DND-41 (cell line): ENCODE results near the gene DNLZ.

ENCODE experiments used
- ATAC-seq: fragments of 200-7000 bp; cut with Tn5 transposase; 3 replicates; pipeline ENCODE4 v1.9.1; 2021; ENCODE audit warnings: low read depth; ENCODE audit not compliant: insufficient read depth
- DNase-seq: peaks from one replicate; pipeline ENCODE4 v3.0.0-alpha.2; 2020
- H2AFZ ChIP-seq: 2 replicates; pipeline ENCODE4 v1.6.0; 2012; ENCODE audit warnings: low read depth, low read length
- H3K27ac ChIP-seq: 2 replicates; pipeline ENCODE4 v1.5.1; 2012; ENCODE audit warnings: low read length, inconsistent platforms
- H3K27me3 ChIP-seq: fragments of 200-600 bp; sonication (generic); 2 replicates; pipeline ENCODE4 v1.6.0; 2012; ENCODE audit warnings: low read length, mild to moderate bottlenecking, inconsistent platforms; ENCODE audit not compliant: insufficient read depth, poor library complexity
- H3K36me3 ChIP-seq: 2 replicates; pipeline ENCODE4 v1.5.1; 2012; ENCODE audit warnings: low read length, inconsistent platforms; ENCODE audit not compliant: insufficient read depth
- H3K4me1 ChIP-seq: 2 replicates; pipeline ENCODE4 v1.5.1; 2012; ENCODE audit warnings: mild to moderate bottlenecking, low read length; ENCODE audit not compliant: insufficient read depth
- H3K4me2 ChIP-seq: 2 replicates; pipeline ENCODE4 v1.6.0; 2012; ENCODE audit warnings: mild to moderate bottlenecking, moderate library complexity, low read length, inconsistent platforms; ENCODE audit not compliant: insufficient read depth
- H3K4me3 ChIP-seq, 2 experiments: fragments of 200-600 bp in 1 of 2; shearing (Covaris generic) in 1 of 2; 2 replicates each; pipeline ENCODE4 v1.5.1; 2012 to 2016; ENCODE audit warnings: inconsistent platforms in 2 of 2, low read length in 2 of 2, mild to moderate bottlenecking in 2 of 2, low read depth in 1 of 2, moderate library complexity in 1 of 2
- H3K79me2 ChIP-seq: 2 replicates; pipeline ENCODE4 v1.6.0; 2012; ENCODE audit warnings: low read length, inconsistent platforms; ENCODE audit not compliant: insufficient read depth
- H3K9ac ChIP-seq: 2 replicates; pipeline ENCODE4 v1.6.0; 2012; ENCODE audit warnings: low read depth, mild to moderate bottlenecking, inconsistent platforms, low read length, moderate library complexity
- H3K9me3 ChIP-seq: 2 replicates; pipeline ENCODE4 v1.5.1; 2012; ENCODE audit warnings: low read length, moderate library complexity, mild to moderate bottlenecking, inconsistent platforms; ENCODE audit not compliant: insufficient read depth, severe bottlenecking
- H4K20me1 ChIP-seq: 2 replicates; pipeline ENCODE4 v1.6.0; 2012; ENCODE audit warnings: low read length; ENCODE audit not compliant: insufficient read depth
- EZH2 ChIP-seq: IDR thresholded peaks from 3 replicates; pipeline ENCODE4 v1.6.1; 2012; ENCODE audit warnings: borderline replicate concordance, low read depth, mild to moderate bottlenecking, moderate library complexity, low read length, inconsistent platforms; ENCODE audit not compliant: severe bottlenecking
- TF ChIP-seq, protein P1 (sequence below): IDR thresholded peaks from 2 replicates; pipeline ENCODE4 v1.5.1; 2012; ENCODE audit warnings: borderline replicate concordance, low read length, moderate library complexity, mild to moderate bottlenecking; ENCODE audit not compliant: poor library complexity, severe bottlenecking; ENCODE audit errors: extremely low read depth

DNLZ gene

DNA sequence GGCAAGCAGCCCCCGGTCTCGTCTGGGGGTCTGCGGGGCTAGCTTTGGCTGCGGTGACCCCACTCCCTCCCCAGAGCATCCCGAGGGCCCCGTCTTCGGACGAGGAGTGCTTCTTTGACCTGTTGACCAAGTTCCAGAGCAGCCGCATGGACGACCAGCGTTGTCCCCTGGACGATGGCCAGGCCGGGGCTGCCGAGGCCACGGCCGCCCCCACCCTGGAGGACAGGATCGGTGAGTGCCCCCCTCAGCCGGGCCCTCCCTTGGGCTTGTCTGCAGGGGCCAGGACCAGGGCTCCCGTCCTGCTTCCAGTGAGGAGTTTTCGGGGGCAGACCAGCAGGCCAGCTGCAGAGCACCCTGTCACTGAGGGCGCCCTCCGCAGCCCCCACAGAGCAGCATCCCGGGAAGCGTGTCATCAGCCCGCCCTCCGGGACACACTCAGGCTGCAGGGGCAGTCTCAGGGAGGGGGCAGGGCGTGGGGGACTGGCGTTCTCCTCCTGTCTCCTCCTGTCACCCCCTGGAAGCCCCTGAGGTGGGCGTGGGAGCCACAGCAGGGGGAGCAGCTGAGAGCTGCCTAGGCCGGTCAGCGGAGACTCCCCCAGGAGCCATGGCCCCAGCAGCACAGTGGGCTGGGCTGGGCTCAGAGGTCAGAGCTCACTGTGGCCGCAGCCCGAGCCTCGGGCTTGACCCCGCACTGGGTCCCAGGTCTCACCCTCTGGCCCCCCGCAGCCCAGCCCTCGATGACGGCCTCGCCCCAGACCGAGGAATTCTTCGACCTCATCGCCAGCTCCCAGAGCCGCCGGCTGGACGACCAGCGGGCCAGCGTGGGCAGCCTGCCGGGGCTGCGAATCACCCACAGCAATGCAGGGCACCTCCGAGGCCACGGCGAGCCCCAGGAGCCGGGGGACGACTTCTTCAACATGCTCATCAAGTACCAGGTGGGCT is 7.7 kb downstream of the DNLZ start:
- H3K4me3 ChIP-seq: no peak overlapping the region
- H3K4me2 ChIP-seq: no peak overlapping the region
- H3K9me3 ChIP-seq: no peaks in the 10 kb centered on the region
- DNase-seq (no peak), ATAC-seq (no peak)
- H3K79me2 ChIP-seq: no peaks in the 10 kb centered on the region
- no peak overlapping the region for H2AFZ ChIP-seq
- no peaks in the 10 kb centered on the region; the same call in 1 of the 2 replicates for H4K20me1 ChIP-seq
- no peaks in the 10 kb centered on the region for H3K27me3 ChIP-seq
- H3K4me1 ChIP-seq: no peaks in the 10 kb centered on the region
- no peak for TF ChIP-seq EZH2
- TF ChIP-seq, protein P1, sequence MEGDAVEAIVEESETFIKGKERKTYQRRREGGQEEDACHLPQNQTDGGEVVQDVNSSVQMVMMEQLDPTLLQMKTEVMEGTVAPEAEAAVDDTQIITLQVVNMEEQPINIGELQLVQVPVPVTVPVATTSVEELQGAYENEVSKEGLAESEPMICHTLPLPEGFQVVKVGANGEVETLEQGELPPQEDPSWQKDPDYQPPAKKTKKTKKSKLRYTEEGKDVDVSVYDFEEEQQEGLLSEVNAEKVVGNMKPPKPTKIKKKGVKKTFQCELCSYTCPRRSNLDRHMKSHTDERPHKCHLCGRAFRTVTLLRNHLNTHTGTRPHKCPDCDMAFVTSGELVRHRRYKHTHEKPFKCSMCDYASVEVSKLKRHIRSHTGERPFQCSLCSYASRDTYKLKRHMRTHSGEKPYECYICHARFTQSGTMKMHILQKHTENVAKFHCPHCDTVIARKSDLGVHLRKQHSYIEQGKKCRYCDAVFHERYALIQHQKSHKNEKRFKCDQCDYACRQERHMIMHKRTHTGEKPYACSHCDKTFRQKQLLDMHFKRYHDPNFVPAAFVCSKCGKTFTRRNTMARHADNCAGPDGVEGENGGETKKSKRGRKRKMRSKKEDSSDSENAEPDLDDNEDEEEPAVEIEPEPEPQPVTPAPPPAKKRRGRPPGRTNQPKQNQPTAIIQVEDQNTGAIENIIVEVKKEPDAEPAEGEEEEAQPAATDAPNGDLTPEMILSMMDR: no peak
- H3K36me3 ChIP-seq: no peaks in the 10 kb centered on the region
- no peak overlapping the region for H3K27ac ChIP-seq
- no peak overlapping the region for H3K9ac ChIP-seq

DNA sequence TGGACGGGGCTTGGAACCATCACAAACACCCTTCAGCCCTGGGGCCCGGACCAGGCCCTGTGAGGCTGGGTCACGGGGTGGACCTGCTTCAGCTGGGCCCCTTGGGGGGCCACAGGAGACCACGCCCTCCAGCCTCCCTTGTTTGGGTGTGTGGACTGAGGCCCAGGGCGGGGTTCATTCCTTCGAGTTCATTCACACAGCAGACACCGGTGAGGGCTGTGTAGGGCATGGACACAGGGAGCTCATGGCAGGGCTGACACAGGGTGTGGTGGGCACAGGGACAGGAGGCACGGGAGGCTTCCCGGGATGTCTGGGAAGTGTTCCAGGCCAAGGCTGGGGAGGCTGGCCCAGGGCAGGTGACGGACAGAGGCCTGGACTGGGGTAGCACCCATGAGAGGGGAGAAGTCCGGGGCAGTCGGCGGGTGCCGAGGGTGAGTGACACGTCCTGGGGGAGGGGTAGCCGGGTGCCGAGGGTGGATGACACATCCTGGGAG is 8.9 kb downstream of the DNLZ start:
- no peaks in the 10 kb centered on the region for H3K27me3 ChIP-seq
- no peak for DNase-seq

DNA sequence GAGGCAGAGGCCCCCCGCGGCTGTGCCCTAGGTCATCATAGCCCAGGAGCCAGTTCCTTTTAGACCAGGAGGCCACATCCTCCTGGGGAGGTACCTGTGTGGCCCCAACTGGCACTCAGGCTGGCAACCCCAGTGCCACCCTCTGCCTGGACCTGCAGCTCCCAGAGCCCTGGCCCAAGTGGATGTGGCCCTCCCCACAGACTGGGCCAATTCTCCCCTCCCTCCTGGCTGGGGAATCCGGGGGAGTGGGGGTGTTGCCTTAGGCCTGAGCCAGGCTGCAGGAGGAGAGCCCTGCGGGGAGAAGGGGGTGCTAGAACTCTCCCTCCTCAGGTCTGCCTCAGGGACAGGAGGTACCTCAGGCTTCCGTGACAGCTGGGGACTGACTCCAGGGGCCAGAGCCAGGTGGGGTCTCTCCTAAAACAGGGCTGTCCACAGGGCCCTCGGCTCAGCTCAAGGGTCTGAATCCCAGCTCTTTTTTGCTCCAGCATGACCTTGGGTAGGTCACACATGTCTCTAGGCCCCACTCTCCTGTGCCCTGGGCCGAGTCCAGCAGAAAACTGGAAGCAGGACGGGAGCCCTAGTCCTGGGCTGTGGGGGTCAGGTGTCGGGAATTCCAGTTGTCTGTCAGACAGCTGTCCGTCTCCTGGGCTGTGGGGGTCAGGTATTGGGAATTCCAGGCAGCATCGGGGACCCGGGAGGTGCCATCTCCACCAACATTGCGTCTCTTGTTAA is 9.6 kb downstream of the DNLZ start:
- no peak overlapping the region for H3K4me2 ChIP-seq
- ATAC-seq (no peak), DNase-seq (no peak)
- H3K79me2 ChIP-seq: no peaks in the 10 kb centered on the region
- H4K20me1 ChIP-seq: no peaks in the 10 kb centered on the region; the same call in 1 of the 2 replicates
- no peak overlapping the region for H2AFZ ChIP-seq
- no peaks in the 10 kb centered on the region for H3K27me3 ChIP-seq
- H3K27ac ChIP-seq: no peak overlapping the region
- H3K9ac ChIP-seq: no peak overlapping the region
- H3K36me3 ChIP-seq: no peaks in the 10 kb centered on the region
- H3K9me3 ChIP-seq: no peaks in the 10 kb centered on the region
- TF ChIP-seq, protein P1: no peak
- no peak for TF ChIP-seq EZH2
- no peaks in the 10 kb centered on the region for H3K4me1 ChIP-seq
- no peak overlapping the region for H3K4me3 ChIP-seq

More for the DNA sequence above, 8.9 kb downstream of the DNLZ start:
- Histone ChIP-seq H3K4me2 (no peak overlapping the region), H3K9ac (no peak overlapping the region), H3K4me3 (no peak overlapping the region), H3K36me3 (no peaks in the 10 kb centered on the region), H3K4me1 (no peaks in the 10 kb centered on the region), H4K20me1 (no peaks in the 10 kb centered on the region; the same call in 1 of the 2 replicates), H3K9me3 (no peaks in the 10 kb centered on the region), H3K79me2 (no peaks in the 10 kb centered on the region), H3K27ac (no peak overlapping the region), H2AFZ (no peak overlapping the region)
- TF ChIP-seq, protein P1: no peak
- TF ChIP-seq EZH2: no peak
- ATAC-seq: no peak
